ENCODE results near the gene CD248.

DNA sequence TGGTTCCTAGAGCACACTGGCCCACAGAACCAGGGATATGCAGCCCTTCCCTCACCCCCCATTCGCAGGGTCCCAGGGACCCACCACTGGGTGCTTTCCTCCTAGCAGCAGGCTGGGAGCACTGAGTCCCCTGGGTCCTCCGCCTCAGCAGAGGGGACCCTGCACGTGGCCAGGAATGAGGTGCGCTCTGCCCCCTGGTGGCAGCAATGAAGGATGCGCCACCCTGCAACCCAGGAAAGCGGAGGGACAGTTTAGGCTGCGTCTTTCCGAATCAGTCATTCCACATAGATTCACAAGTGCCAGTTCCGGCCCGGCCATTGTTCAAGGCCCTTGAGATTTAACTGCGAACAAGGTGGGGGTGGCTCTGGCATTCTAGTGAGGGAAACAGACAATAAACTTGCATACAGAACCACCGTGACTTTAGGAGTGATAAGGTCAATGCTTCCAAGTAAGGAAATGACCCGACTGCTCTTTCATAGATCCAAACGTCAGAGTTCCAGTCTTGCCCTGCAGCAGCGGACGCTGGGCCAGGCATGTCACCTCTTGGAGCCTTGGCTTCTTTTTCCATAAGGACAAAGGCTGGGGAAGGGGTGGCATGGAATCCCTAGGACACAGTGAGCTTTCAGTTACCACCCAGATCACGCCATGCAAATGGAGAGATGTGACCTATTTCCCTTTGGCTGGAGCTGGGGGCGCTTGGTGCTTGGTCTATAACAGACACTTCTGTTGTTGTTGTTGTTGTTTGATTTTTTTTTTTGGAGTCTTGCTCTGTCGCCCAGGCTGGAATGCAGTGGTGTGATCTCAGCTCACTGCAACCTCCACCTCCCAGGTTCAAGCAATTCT lies 11.7 kb upstream of the CD248 start:
- TF ChIP-seq, protein P1, sequence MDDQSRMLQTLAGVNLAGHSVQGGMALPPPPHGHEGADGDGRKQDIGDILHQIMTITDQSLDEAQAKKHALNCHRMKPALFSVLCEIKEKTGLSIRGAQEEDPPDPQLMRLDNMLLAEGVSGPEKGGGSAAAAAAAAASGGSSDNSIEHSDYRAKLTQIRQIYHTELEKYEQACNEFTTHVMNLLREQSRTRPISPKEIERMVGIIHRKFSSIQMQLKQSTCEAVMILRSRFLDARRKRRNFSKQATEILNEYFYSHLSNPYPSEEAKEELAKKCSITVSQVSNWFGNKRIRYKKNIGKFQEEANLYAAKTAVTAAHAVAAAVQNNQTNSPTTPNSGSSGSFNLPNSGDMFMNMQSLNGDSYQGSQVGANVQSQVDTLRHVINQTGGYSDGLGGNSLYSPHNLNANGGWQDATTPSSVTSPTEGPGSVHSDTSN (CRISPR knock-in tag; IDR thresholded peaks at IDR 0.05), result no peak
- TF ChIP-seq, protein P2, sequence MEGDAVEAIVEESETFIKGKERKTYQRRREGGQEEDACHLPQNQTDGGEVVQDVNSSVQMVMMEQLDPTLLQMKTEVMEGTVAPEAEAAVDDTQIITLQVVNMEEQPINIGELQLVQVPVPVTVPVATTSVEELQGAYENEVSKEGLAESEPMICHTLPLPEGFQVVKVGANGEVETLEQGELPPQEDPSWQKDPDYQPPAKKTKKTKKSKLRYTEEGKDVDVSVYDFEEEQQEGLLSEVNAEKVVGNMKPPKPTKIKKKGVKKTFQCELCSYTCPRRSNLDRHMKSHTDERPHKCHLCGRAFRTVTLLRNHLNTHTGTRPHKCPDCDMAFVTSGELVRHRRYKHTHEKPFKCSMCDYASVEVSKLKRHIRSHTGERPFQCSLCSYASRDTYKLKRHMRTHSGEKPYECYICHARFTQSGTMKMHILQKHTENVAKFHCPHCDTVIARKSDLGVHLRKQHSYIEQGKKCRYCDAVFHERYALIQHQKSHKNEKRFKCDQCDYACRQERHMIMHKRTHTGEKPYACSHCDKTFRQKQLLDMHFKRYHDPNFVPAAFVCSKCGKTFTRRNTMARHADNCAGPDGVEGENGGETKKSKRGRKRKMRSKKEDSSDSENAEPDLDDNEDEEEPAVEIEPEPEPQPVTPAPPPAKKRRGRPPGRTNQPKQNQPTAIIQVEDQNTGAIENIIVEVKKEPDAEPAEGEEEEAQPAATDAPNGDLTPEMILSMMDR (tag by site-specific recombination; IDR thresholded peaks at IDR 0.05), result peak; percentile 89
- TF ChIP-seq ZNF596 (tag by site-specific recombination; IDR thresholded peaks at IDR 0.05) (no peak), ZNF837 (tag by site-specific recombination; IDR thresholded peaks at IDR 0.05) (no peak), YY1 (tag by site-specific recombination; IDR thresholded peaks at IDR 0.05) (no peak), ZNF768 (tag by site-specific recombination; IDR thresholded peaks at IDR 0.05) (no peak)
